ENCODE data around the gene RBBP9. TPM values are rescaled to one million over a fixed set of nuclear protein-coding genes. Genes with fewer than 3 reads are reported as not detected.

The RBBP9 gene
- total and polyA plus RNA-seq, 7 donors = 2.2 to 8.7 (median 4.9) TPM

Other genes starting within 250 kb of the RBBP9 start
- gene ZNF133, start 208.7 kb downstream of the RBBP9 start, total RNA-seq = 1 to 10 TPM; 5.2 to 9.7 (median 7.3) TPM
- gene ZNF133, start 208.7 kb downstream of the RBBP9 start, polyA plus RNA-seq = 10 to 100 TPM in 1 of 3 donors, 1 to 10 TPM in 2; 7.6 to 10.1 (median 9.8) TPM
- under 1 TPM; 0.25 to 0.71 (median 0.43) TPM for gene DZANK1, start 30.2 kb downstream of the RBBP9 start, total RNA-seq
- under 1 TPM; 0.42 to 0.96 (median 0.58) TPM for gene DZANK1, start 30.2 kb downstream of the RBBP9 start, polyA plus RNA-seq
- 1 to 10 TPM; 3.2 to 8.4 (median 6.6) TPM for gene POLR3F, start 29.8 kb downstream of the RBBP9 start, total RNA-seq
- 10 to 100 TPM in 1 of 3 donors, 1 to 10 TPM in 2; 5.1 to 17.7 (median 6.9) TPM for gene POLR3F, start 29.8 kb downstream of the RBBP9 start, polyA plus RNA-seq
- gene SEC23B, start 10.7 kb upstream of the RBBP9 start, total RNA-seq = 1 to 10 TPM; 6.1 to 9.5 (median 7.8) TPM
- 10 to 100 TPM in 1 of 3 donors, 1 to 10 TPM in 2; 3.1 to 14.0 (median 7.9) TPM for gene SEC23B, start 10.7 kb upstream of the RBBP9 start, polyA plus RNA-seq
- 100 to 1,000 TPM; 107 to 163 (median 133) TPM for gene SMIM26, start 70.2 kb upstream of the RBBP9 start, total RNA-seq
- gene SMIM26, start 70.2 kb upstream of the RBBP9 start, polyA plus RNA-seq = 100 to 1,000 TPM; 216 to 273 (median 253) TPM
- gene DTD1, start 90.8 kb upstream of the RBBP9 start, total RNA-seq = 10 to 100 TPM; 16.9 to 19.5 (median 18.5) TPM
- 10 to 100 TPM; 12.4 to 20.7 (median 18.2) TPM for gene DTD1, start 90.8 kb upstream of the RBBP9 start, polyA plus RNA-seq

Measured in psoas muscle (tissue), 7 donors.